HG03280 (cell line): ENCODE measurements around the gene TSHZ2.

ENCODE experiments used
- ATAC-seq: cut with Tn5 transposase; IDR thresholded peaks from one replicate; pipeline ENCODE4 v1.9.1; 2021; ENCODE audit warnings: mild to moderate bottlenecking, moderate library complexity; ENCODE audit not compliant: unreplicated experiment

The TSHZ2 gene

DNA sequence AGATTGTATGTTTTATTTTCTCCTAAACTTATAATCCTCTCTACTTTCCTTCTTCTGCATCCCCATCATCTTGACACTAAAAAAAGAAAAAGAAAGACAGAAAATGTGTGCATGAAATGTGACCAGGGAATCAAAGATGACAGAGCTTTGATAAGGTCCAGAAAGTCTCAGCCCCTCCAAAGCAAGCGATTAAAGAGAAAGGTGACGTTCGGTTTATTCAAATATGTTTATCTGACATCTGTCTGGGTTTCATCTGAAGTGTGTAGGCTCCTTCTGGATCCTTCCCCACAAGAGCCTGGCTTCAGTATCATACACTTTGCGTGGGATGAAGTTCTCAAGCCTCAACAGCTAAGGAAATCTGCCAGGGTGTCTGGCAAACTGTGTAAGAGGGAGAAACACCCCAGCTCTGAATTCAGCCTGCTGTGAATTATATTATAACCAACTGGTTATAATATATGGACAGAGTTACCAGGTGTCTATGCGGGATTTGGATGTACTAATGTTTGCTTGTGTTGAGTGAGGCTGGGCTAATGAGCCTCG, 358.5 kb downstream of the TSHZ2 start:
- ATAC-seq, result no peak

GRCh38 chr20:53331151-53331973, 359.2 kb downstream of the TSHZ2 start:
- ATAC-seq, result no peak

DNA sequence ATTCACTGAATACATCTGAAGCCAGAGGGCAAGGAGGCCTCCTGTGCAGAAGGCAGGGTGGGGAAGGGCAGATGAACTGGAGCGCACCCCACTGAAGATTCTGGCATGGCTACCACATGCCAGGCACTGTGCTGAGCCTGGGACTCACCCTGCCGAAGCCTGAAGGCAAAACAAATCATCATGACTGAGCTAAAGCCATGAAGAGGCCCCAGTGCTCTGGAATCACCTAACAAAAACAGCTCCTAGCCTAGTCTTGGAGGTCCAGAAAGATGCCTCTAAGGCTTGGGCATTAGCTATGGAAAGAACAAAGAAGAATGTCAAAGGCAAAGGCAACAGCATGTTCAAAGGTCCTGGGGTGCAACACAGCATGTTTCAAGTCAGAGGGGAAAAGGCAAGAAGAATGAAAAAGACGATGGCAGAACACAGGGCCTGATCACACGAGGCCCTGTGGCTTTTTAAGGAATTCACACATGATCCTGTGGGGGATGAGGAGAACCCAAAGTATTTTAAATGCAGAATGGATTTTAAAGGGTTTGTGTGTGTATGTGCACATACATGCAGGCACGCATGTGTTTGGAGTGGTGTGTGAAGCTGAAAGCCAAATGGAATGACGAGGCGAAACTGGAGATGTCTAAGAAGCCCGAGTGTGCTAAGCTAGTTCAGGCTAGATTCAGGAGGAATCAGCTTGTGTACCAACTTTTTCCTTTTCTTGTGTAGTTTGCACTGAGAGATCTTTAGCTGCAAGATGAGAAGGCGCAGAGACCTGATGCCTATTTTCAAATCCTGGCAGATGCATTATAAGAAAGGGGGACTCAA, 360.1 kb downstream of the TSHZ2 start:
- ATAC-seq, result no peak

- no peak for ATAC-seq
Observed at GRCh38 chr20:53334861-53335260, 362.7 kb downstream of the TSHZ2 start.

DNA sequence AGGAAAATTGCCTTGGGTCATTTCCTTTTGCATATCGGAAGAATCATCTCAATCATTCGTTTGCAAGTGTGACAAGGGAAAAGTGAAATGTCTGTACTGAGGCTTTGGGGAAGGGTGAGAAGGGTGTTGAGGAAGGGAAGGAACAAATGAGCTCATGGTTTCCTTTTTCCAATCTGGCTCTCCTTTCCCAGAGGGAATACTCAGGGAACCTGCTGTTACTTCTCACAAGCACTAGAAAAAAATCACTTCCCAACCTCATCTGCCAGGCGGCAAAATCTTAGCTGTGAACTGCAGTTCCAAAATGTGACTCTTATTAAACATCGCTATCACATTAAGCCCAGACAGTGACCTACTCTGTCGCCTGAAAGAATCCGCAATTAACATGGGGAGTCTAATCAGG, 363.4 kb downstream of the TSHZ2 start:
- no peak for ATAC-seq

DNA sequence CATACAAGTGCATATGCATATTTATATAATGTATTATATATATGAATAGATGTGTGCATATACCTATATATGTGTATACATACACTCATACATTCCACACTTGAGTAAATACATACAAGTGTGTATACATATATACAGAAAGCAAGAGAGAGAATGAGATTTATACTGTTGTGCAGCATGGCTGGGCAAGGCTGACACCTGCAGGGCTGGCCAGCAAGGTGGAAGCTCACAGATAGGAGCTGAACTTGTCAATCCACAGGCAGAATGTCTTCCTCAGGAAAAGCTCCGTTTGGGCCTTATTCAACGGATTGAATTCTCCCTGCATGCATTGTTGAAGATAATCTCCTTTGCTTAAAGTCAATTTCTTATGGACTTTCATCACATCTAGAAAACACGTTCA, 364.7 kb downstream of the TSHZ2 start:
- no peak for ATAC-seq

- ATAC-seq, result no peak
Observed at GRCh38 chr20:53337390-53338101, 365.4 kb downstream of the TSHZ2 start.

- ATAC-seq, result no peak
Observed at GRCh38 chr20:53338716-53339115, 366.6 kb downstream of the TSHZ2 start.

DNA sequence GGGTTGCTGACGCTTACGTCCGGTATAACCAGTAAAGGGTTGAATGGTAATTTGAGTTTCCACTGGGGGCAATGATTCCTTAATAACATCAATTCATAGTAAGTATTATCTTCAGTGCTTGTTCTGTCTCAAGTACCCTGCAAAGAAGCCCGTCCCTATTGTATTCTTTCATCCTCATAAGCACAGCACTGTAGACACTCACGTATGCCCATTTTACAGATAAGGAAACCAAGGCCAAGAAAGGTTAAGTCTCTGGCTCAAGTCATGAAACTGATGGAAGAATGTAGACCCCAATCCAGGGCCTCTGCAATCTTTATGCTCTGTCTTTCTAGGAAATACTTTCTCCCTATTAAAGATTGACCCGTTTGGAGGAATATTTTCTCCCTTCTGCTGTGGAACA, 370.3 kb downstream of the TSHZ2 start:
- no peak for ATAC-seq

DNA sequence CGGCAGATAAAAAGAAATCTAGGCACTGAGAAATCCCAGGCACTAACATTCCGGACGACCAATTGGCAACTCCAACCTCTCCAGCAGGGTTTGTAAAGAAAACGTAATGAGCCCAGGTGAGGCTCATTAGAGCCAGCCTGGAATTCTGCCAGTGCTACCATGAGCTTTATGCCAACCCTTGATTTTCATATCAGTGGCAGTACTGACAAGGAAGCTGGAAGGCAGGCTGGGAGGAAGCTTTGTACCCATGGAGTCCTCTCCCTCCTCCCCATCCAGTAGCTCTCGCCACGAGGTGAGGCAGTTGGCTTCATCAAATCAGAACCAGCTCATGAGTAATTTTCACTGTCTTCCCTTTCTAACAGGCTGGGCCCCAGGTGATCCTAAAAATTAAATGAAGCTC, 371.3 kb downstream of the TSHZ2 start:
- ATAC-seq, result no peak

- no peak for ATAC-seq
Observed at GRCh38 chr20:53344891-53345290, 372.7 kb downstream of the TSHZ2 start.

GRCh38 chr20:53345536-53346334, 373.6 kb downstream of the TSHZ2 start:
- ATAC-seq, result no peak

DNA sequence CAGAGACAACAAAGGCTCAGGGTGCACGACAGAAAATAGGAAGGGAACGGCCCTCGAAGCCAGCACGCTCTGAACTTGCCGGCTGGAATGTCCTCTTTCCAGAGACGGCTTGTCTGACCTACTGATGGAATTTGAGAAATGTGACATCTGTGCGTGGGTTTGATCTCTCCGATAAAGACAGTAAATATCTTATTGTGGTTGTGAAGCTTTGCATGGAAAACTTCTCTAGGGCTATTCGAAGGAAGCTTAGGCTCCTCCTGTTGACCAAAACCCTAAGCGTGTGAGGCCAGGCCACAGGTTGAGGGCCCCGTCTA, 374.1 kb downstream of the TSHZ2 start:
- ATAC-seq, result no peak

DNA sequence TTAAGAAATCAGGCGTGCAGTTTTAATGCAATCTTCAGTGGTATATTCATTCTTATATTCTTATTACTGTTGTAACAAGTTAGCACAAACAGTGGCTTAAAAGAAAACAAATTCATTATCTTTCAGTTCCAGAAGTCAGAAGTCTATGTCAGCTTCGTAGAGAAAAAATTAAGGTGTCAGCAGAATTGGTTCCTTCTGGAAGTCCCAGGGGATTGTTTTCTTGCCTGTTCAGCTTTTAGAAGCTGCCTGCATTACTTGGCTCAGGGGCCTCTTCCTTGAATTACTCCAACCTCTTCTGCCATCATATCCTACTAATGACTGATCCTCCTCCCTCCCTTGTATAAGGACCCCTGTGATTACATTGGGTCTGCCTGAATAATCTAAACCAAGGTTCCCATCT, 377.6 kb downstream of the TSHZ2 start:
- ATAC-seq, result no peak

DNA sequence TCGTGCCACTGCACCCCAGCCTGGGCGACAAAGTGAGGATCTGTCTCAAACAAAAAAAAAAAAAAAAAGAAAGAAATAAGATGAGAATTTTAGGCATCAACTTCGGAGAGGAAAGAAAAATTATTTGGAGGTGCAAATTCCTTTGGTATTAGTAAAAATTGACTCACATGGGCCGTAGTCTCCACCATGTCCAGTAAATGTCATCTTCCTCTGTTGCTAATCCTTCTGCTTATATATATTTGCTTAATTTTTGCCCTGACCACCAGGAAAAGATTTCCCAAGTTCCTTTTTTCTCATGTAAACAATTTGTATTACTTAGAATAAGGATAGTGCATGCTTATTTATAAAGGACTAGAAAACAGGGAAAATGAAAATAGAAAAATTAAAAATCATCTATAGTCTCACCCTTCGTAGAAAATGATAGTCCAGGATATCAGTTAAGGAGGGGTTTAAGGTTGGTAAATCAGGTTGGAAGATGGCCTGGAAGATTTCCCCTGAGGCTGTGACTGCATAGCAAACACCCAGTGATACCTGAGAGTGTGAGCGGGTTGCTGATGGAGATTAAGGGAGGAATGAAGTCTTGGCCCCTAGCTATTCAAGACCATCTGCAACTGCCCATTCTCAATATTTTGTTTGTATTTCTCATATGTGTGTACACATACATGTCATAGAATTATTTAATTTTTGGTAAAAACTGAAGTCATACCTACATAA, 380.7 kb downstream of the TSHZ2 start:
- no peak for ATAC-seq

- no peak for ATAC-seq
Observed at GRCh38 chr20:53354314-53354713, 382.2 kb downstream of the TSHZ2 start.

GRCh38 chr20:53355790-53356189, 383.6 kb downstream of the TSHZ2 start:
- no peak for ATAC-seq

- no peak for ATAC-seq
Observed at GRCh38 chr20:53359425-53359824, 387.3 kb downstream of the TSHZ2 start.

DNA sequence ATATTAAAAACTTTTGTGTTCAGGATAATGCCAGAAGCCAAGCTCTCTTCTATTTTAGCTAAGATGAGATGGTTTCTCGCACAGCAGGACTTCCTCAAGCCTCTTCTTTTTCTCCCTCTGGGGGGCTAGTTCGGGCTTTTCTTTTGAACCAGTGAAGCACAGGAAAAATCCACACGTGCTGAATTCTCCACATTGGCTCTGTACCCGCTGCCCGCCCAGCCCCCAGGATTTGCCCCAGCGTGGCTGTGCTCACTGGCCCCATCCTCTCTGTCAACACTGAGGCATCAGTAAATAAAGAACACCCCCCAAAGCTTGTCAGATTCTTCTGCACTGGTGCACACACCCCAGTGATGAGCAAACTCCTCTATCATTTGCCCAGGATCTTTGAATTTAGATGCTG, 388.7 kb downstream of the TSHZ2 start:
- ATAC-seq, result no peak

DNA sequence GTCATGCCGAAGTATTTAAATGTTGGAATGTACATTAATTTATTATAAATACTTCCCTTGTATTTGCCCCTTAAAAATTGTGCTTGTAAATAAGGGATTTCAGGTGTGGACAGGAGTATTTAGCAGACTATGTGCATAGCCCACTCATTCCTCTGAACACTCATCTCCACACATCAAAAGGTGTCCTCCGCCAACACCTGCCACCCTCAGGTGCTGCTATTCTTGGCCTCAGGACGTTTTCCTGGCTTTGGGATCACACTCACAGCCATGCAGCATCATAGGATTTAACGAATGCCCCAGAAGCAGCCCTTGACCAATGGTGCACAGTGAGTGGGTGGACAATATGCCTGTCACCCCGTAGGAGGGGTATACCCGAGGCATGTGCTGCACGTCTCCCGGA, 390.6 kb downstream of the TSHZ2 start:
- no peak for ATAC-seq
